Activated B cell treated with CpG ODN at 0.5 μM for 24 hours (primary cell): ENCODE measurements around the gene OTOP2. TPM values are rescaled to one million over a fixed set of nuclear protein-coding genes. Genes with fewer than 3 reads are reported as not detected.

ENCODE experiments used
- ATAC-seq: fragments of 200-7000 bp; cut with Tn5 transposase; one replicate; pipeline ENCODE4 v1.10.0; 2021; ENCODE audit warnings: low read depth, mild to moderate bottlenecking, moderate library complexity
- CTCF ChIA-PET: fragments of 350-600 bp; sonication (Branson Sonifier 250); formaldehyde crosslinking; loops from one replicate; lab custom pipeline; 2021; ENCODE audit warnings: antibody characterized with exemption; lab: Charles Lee
- POLR2A ChIA-PET: fragments of 350-600 bp; sonication (Branson Sonifier 250); formaldehyde crosslinking; loops from one replicate; lab custom pipeline; 2021; ENCODE audit warnings: antibody characterized with exemption; lab: Charles Lee
- DNase-seq: peaks from one replicate; pipeline ENCODE4 v3.0.0; 2022
- H3K27ac Mint-ChIP-seq: one replicate; pipeline ENCODE4 v1.8.0; 2020; ENCODE audit warnings: mixed read lengths
- H3K27me3 Mint-ChIP-seq: one replicate; pipeline ENCODE4 v1.8.0; 2021; ENCODE audit warnings: mixed read lengths
- H3K36me3 Mint-ChIP-seq: one replicate; pipeline ENCODE4 v1.8.0; 2021; ENCODE audit warnings: low read depth, mixed read lengths
- H3K4me1 Mint-ChIP-seq: one replicate; pipeline ENCODE4 v1.8.0; 2021; ENCODE audit warnings: mixed read lengths
- H3K4me3 Mint-ChIP-seq: one replicate; pipeline ENCODE4 v1.8.0; 2020; ENCODE audit warnings: mild to moderate bottlenecking, mixed read lengths
- H3K9me3 Mint-ChIP-seq: one replicate; pipeline ENCODE4 v1.8.0; 2020; ENCODE audit warnings: mixed read lengths
- CTCF ChIP-seq: fragments of 200-600 bp; IDR thresholded peaks from one replicate; pipeline ENCODE4 v1.8.0; 2022; ENCODE audit warnings: antibody characterized with exemption, mild to moderate bottlenecking
- intact Hi-C: fragments of 100-400 bp; cut with micrococcal nuclease; formaldehyde crosslinking; loops from one replicate; pipeline ENCODE4 v1.15.1; 2024
- total RNA-seq: library from RNA; stranded (reverse); gene quantifications from 2 replicates; pipeline ENCODE4 v1.2.3, GENCODE V29; 2022

Gene OTOP2
- total RNA-seq, 1 donor from 2014 or later = not detected

DNA sequence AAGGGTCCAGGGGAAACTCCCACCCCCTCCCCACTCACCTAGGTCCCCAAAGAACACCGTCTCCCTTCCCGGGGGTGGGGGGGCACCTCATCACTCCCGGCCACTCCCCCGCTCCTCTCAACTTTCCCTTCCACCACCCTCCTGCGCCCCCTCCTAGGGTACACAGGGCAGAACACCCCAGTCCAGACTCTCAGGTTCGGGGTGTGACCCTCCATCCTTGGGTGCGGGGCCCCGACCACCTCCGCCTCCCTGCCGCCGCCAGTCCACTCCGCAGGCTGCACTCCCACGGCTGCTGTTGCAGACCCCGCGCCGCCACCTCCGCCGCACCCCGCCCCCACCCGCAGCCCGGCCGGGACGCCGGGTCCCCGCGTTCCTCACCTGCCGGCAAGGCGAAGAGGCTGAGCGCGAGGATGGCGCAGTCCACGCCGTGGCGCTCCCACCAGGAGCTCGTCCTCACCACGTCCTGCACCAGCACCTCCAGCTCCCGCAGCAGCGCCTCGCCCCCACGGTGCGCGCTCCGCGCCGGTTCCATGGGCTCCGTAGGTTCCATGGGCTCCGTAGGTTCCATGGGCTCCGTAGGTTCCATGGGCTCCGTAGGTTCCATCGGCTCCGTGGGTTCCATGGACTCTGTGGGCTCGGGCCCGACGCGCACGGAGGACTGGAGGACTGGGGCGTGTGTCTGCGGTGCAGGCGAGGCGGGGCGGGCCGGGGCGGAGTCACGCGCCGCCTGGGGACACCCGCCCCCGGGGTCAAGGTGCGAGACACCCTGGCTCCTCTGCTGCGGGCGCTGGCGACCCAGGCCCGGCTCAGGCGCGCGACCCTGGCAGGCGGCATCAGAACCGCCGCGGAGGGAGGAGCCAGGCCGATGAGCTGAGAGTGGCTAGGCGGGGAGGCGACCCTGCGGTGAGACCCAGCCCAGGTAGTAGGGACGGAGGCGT is 30.8 kb upstream of the OTOP2 start, which contains the start of gene FADS6:
Gene FADS6 (minus strand): TSS at position 660 of the 938 bp plus-strand sequence. CDS start 38 bp downstream, at position 622.
- peaks cover 23% of the 10 kb centered on the region for H3K27me3 Mint-ChIP-seq
- intact Hi-C loops = no loop called here
- H3K9me3 Mint-ChIP-seq = no peaks in the 10 kb centered on the region
- POLR2A ChIA-PET = no interaction called here
- peaks cover 4% of the 10 kb centered on the region for H3K4me1 Mint-ChIP-seq
- CTCF ChIA-PET = interaction anchor here (0.5 kb wide), 1 partner anchor 102 kb away, joined by 3 read pairs; no protein-coding TSS in a partner anchor
- ATAC-seq (no peak), DNase-seq (no peak)
- H3K36me3 Mint-ChIP-seq = no peaks in the 10 kb centered on the region
- H3K4me3 Mint-ChIP-seq = peak within 1 kb of the TSS; percentile 37
- no peak within 1 kb of the TSS for H3K27ac Mint-ChIP-seq
- no peak for TF ChIP-seq CTCF

- peak overlapping the region; percentile 37 for H3K4me3 Mint-ChIP-seq
- no peak for DNase-seq
- H3K9me3 Mint-ChIP-seq = no peaks in the 10 kb centered on the region
- POLR2A ChIA-PET = no interaction called here
- CTCF ChIA-PET = no interaction called here
- no peak for ATAC-seq
- H3K4me1 Mint-ChIP-seq = peaks cover 4% of the 10 kb centered on the region
- intact Hi-C loops = no loop called here
- no peaks in the 10 kb centered on the region for H3K36me3 Mint-ChIP-seq
- H3K27ac Mint-ChIP-seq = no peak overlapping the region
- peaks cover 22% of the 10 kb centered on the region for H3K27me3 Mint-ChIP-seq
- no peak for TF ChIP-seq CTCF
Observed at GRCh38 chr17:74893936-74894671, 30.0 kb upstream of the OTOP2 start.

DNA sequence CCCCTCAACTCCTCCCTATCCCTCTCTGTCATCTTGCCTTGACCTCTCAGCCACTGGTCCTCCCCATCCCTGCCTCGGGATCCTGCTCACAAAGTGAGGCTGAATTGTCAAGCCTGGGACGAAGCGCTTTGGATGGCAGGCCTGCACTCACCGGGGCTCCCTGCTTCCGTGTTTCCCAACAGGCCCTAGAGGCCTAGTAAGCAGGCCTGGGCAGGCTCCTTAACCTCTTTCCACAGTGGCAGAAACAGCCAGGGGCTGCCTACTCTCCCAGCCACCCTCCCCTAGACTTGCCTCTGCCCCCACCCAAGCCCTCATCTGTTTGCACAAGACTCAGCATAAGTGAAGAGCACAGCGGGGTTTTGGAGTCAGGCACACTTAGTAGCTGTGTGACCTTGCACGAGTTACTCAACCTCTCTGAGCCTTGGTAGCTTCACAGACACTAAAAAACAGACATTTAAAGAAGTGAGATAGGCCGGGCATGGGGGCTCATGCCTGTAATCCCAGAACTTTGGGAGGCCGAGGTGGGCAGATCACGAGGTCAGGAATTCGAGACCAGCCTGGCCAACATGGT is 25.6 kb upstream of the OTOP2 start:
- CTCF ChIA-PET = no interaction called here
- no peak overlapping the region for H3K27ac Mint-ChIP-seq

DNA sequence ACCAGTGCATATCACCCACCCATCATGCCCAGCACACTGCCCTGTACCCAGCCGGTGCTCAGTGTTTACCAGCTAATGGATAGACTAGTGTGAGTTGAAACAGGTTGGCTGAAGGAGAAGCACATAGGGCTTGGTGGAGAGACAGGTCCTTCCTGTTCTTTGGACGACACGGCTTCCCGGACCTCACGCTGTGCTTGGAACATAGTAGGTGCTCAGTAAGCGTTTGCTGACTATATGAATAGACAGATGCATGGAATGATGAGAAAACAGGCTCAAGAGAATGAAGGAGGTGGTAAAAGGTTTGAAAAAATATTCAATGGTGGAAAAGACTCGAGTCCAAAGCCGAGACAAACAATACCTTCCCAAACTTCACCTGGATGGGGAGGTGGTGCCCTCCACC is 23.9 kb upstream of the OTOP2 start:
- Mint-ChIP-seq H3K4me3 (no peak overlapping the region), H3K4me1 (no peaks in the 10 kb centered on the region), H3K27me3 (peaks cover 37% of the 10 kb centered on the region), H3K27ac (no peak overlapping the region), H3K36me3 (no peaks in the 10 kb centered on the region), H3K9me3 (no peaks in the 10 kb centered on the region)
- ATAC-seq (no peak), DNase-seq (no peak)
- intact Hi-C loops = loop anchor here (5.0 kb wide), 1 partner anchor 37 kb away; the partner anchor contains the start of gene OTOP3
- ChIA-PET CTCF (no interaction called here), POLR2A (no interaction called here)
- no peak for TF ChIP-seq CTCF

More for the DNA sequence above, 25.6 kb upstream of the OTOP2 start:
- peaks cover 34% of the 10 kb centered on the region for H3K27me3 Mint-ChIP-seq
- peaks cover 4% of the 10 kb centered on the region for H3K4me1 Mint-ChIP-seq
- H3K9me3 Mint-ChIP-seq = no peaks in the 10 kb centered on the region
- no peaks in the 10 kb centered on the region for H3K36me3 Mint-ChIP-seq
- DNase-seq = no peak
- no peak for TF ChIP-seq CTCF
- intact Hi-C loops = no loop called here
- H3K4me3 Mint-ChIP-seq = no peak overlapping the region
- POLR2A ChIA-PET = no interaction called here
- ATAC-seq = no peak
